GM12892 (cell line): ENCODE results near the gene RNU6-9.
"Not testable (repeated sequence)": the region's sequence is repeated elsewhere in the genome, so short reads cannot be mapped to it uniquely, and the experiment has no call there.

Experiments used
- DNase-seq: peaks from one replicate; pipeline ENCODE4 v3.0.0; 2011; ENCODE audit not compliant: insufficient read length
- FAIRE-seq: peaks from 2 replicates; lab custom pipeline; 2011; peaks lifted over from hg19 to GRCh38; lab: Jason Lieb, UNC
- POLR2A ChIP-seq: IDR thresholded peaks from 2 replicates; pipeline ENCODE4 v1.6.1; 2011; ENCODE audit warnings: low read depth, low read length, control low read depth
- POLR2AphosphoS5 ChIP-seq: IDR thresholded peaks from 2 replicates; pipeline ENCODE4 v1.6.1; 2011; ENCODE audit warnings: low read depth, low read length, control low read depth
- TAF1 ChIP-seq: IDR thresholded peaks from 2 replicates; pipeline ENCODE4 v1.6.1; 2011; ENCODE audit warnings: low read depth, mild to moderate bottlenecking, control low read depth, low read length, borderline replicate concordance

Gene RNU6-9

GRCh38 chr19:875265-875879 lies 17.9 kb upstream of the RNU6-9 start:
- no peak for TF ChIP-seq TAF1
- FAIRE-seq (no peak), DNase-seq (no peak)

GRCh38 chr19:876089-876488 lies 17.2 kb upstream of the RNU6-9 start:
- TF ChIP-seq POLR2A (no peak), TAF1 (no peak), POLR2AphosphoS5 (no peak)
- FAIRE-seq (no peak), DNase-seq (no peak)

GRCh38 chr19:876780-877314 lies 16.4 kb upstream of the RNU6-9 start:
- FAIRE-seq (no peak), DNase-seq (no peak)
- TF ChIP-seq TAF1 = no peak
- no peak for TF ChIP-seq POLR2A
- TF ChIP-seq POLR2AphosphoS5 = no peak

GRCh38 chr19:877992-878660 lies 15.2 kb upstream of the RNU6-9 start:
- not testable (repeated sequence) for DNase-seq, FAIRE-seq

GRCh38 chr19:878751-879561 lies 14.3 kb upstream of the RNU6-9 start:
- not testable (repeated sequence) for DNase-seq, FAIRE-seq

GRCh38 chr19:879711-880438 lies 13.4 kb upstream of the RNU6-9 start:
- DNase-seq (no peak), FAIRE-seq (no peak)
- TF ChIP-seq TAF1 (no peak), POLR2A (no peak), POLR2AphosphoS5 (no peak)

GRCh38 chr19:881385-882071 lies 11.8 kb upstream of the RNU6-9 start:
- no peak for FAIRE-seq
- TF ChIP-seq POLR2A (no peak), TAF1 (no peak), POLR2AphosphoS5 (no peak)
- no peak for DNase-seq

- TF ChIP-seq POLR2A (no peak), TAF1 (no peak), POLR2AphosphoS5 (no peak)
- DNase-seq (no peak), FAIRE-seq (no peak)
Observed at GRCh38 chr19:882871-883497, 10.3 kb upstream of the RNU6-9 start.

- DNase-seq (no peak), FAIRE-seq (no peak)
- TF ChIP-seq POLR2A (no peak), POLR2AphosphoS5 (no peak), TAF1 (no peak)
Observed at GRCh38 chr19:883661-884211, 9.5 kb upstream of the RNU6-9 start.

- DNase-seq = no peak
- TF ChIP-seq POLR2AphosphoS5 (no peak), POLR2A (no peak), TAF1 (no peak)
- FAIRE-seq = no peak
Observed at GRCh38 chr19:884420-885211, 8.7 kb upstream of the RNU6-9 start.
